Measurements from ENCODE around the gene CLEC17A.

The CLEC17A gene

DNA sequence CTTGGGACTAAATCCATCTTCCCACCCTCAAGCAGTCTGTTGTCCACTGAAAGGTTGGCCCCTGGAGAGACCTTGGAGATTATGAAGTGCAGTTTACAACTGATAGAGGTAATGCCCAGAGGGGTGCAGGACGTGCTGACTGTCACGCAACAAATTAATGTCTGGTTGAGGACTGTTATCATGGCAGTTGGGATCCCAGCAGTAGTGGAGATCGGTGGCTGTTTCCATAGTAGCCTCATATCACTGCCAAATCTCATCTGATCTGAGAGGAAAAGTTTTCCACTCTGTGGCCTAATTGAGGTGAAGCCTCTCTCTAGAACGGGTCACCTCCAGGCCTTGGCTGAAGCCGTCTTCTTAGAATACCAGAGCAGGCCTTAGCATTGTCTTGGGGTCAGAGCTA, 49.4 kb upstream of the CLEC17A start (continued):
- TF ChIP-seq ZNF670 (tag by site-specific recombination; IDR thresholded peaks at IDR 0.05; ENCODE audit: low read depth) (no peak), ZNF639 (tag by site-specific recombination; IDR thresholded peaks at IDR 0.05) (no peak), ZNF221 (tag by site-specific recombination; IDR thresholded peaks at IDR 0.05; ENCODE audit: borderline replicate concordance) (no peak), ZNF184 (tag by site-specific recombination; IDR thresholded peaks at IDR 0.05) (no peak)

- CTCF ChIA-PET: no interaction called here
- Histone ChIP-seq H3K36me3 (ENCODE audit: control insufficient read depth in 2 of 2, insufficient read depth in 1 of 2, low read length in 2 of 2) (peaks cover 3 to 9% of the 10 kb centered on the region in 2 experiments; a peak in 2 of 3 replicates), H3K27ac (ENCODE audit: extremely low read depth, low read depth, low read length) (no peak overlapping the region), H3K4me3 (ENCODE audit: low read depth, low read length) (no peak overlapping the region), H3K4me1 (ENCODE audit: control insufficient read depth, insufficient read depth, low read length) (no peaks in the 10 kb centered on the region), H3K9me3 (ENCODE audit: control insufficient read depth, insufficient read depth, low read depth, low read length) (no peaks in the 10 kb centered on the region)
- POLR2A ChIA-PET: interaction anchor here (0.5 to 0.6 kb wide), 2 partner anchors 27 to 47 kb away, joined by 4 to 7 read pairs; no protein-coding TSS in a partner anchor
- TF ChIP-seq ZNF10 (tag by site-specific recombination; IDR thresholded peaks at IDR 0.05) (peak; percentile 47; the same call in 1 of the 2 replicates), ZNF600 (tag by site-specific recombination; IDR thresholded peaks at IDR 0.05) (peak; percentile 74; the same call in 1 of the 2 replicates), ZBTB26 (tag by site-specific recombination; optimal IDR thresholded peaks at IDR 0.05) (no peak), EGR2 (tag by site-specific recombination; IDR thresholded peaks at IDR 0.05; ENCODE audit: low read depth) (peak; percentile 74), PRDM1 (tag by site-specific recombination; IDR thresholded peaks at IDR 0.05) (peak; percentile 37; the same call in 1 of the 2 replicates), ZNF548 (tag by site-specific recombination; IDR thresholded peaks at IDR 0.05) (no peak), WT1 (tag by site-specific recombination; IDR thresholded peaks at IDR 0.05) (no peak), ZSCAN4 (tag by site-specific recombination; IDR thresholded peaks at IDR 0.05) (no peak), SP7 (tag by site-specific recombination; IDR thresholded peaks at IDR 0.05) (peak; percentile 23; the same call in 1 of the 2 replicates), KLF9 (tag by site-specific recombination; IDR thresholded peaks at IDR 0.05; ENCODE audit: low read depth) (peak; percentile 62; the same call in 1 of the 2 replicates), IKZF3 (tag by site-specific recombination; IDR thresholded peaks at IDR 0.05) (0 out of 2 replicates have a peak, but pooled peaks have one; percentile 42), ZNF341 (tag by site-specific recombination; IDR thresholded peaks at IDR 0.05; ENCODE audit: low read depth) (peak; percentile 65), ZFHX2 (tag by site-specific recombination; conservative IDR thresholded peaks at IDR 0.05) (peak; percentile 54; the same call in 1 of the 2 replicates), KLF1 (tag by site-specific recombination; IDR thresholded peaks at IDR 0.05) (peak; percentile 57), ZNF394 (tag by site-specific recombination; IDR thresholded peaks at IDR 0.05; ENCODE audit: borderline replicate concordance) (peak; percentile 44; the same call in 1 of the 2 replicates), SP2 (tag by site-specific recombination; IDR thresholded peaks at IDR 0.05) (peak; percentile 73), TCF7L2 (IDR thresholded peaks at IDR 0.05; ENCODE audit: borderline replicate concordance, low read depth, low read length) (no peak), ZNF184 (tag by site-specific recombination; IDR thresholded peaks at IDR 0.05) (no peak), ZNF239 (tag by site-specific recombination; IDR thresholded peaks at IDR 0.05) (no peak), SP3 (tag by site-specific recombination; IDR thresholded peaks at IDR 0.05) (peak; percentile 54), ZNF416 (tag by site-specific recombination; IDR thresholded peaks at IDR 0.05) (no peak), ZFP41 (tag by site-specific recombination; IDR thresholded peaks at IDR 0.05; ENCODE audit: borderline replicate concordance) (no peak), SCRT2 (tag by site-specific recombination; IDR thresholded peaks at IDR 0.05) (no peak), SETDB1 (IDR thresholded peaks at IDR 0.05; ENCODE audit: insufficient read length, low read length) (no peak)
- TF ChIP-seq, protein P1, sequence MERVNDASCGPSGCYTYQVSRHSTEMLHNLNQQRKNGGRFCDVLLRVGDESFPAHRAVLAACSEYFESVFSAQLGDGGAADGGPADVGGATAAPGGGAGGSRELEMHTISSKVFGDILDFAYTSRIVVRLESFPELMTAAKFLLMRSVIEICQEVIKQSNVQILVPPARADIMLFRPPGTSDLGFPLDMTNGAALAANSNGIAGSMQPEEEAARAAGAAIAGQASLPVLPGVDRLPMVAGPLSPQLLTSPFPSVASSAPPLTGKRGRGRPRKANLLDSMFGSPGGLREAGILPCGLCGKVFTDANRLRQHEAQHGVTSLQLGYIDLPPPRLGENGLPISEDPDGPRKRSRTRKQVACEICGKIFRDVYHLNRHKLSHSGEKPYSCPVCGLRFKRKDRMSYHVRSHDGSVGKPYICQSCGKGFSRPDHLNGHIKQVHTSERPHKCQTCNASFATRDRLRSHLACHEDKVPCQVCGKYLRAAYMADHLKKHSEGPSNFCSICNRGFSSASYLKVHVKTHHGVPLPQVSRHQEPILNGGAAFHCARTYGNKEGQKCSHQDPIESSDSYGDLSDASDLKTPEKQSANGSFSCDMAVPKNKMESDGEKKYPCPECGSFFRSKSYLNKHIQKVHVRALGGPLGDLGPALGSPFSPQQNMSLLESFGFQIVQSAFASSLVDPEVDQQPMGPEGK (tag by site-specific recombination; IDR thresholded peaks at IDR 0.05): 0 out of 2 replicates have a peak, but pooled peaks have one; percentile 28
Measured at GRCh38 chr19:14536926-14537692, 45.8 kb upstream of the CLEC17A start.
